Measurements from ENCODE around the gene FAM168A. TPM values are rescaled to one million over a fixed set of nuclear protein-coding genes. Genes with fewer than 3 reads are reported as not detected.

FAM168A gene
- total RNA-seq, 1 experiment from 2014 or later, result 62.8 TPM

GRCh38 chr11:73391665-73392064 lies 206.2 kb downstream of the FAM168A start:
- ChIA-PET CTCF (no interaction called here), POLR2A (no interaction called here)
- ATAC-seq, result no peak
- DNase-seq (ENCODE audit: low read depth, low spot score), result no peak
- H3K36me3 ChIP-seq (ENCODE audit: control insufficient read depth, insufficient read depth, low read length), result no peaks in the 10 kb centered on the region
- no peak overlapping the region for H3K4me3 ChIP-seq (ENCODE audit: low read depth in 2 of 2, low read length in 2 of 2)
- TF ChIP-seq POLR2AphosphoS5 (IDR thresholded peaks at IDR 0.05; ENCODE audit: low read depth, low read length) (no peak), SIN3A (IDR thresholded peaks at IDR 0.05; ENCODE audit: borderline replicate concordance, insufficient read depth, low read depth, low read length) (no peak), REST (IDR thresholded peaks at IDR 0.05; ENCODE audit: insufficient read depth in 1 of 2, low read depth in 2 of 2, low read length in 1 of 2) (no peak), TCF7L2 (IDR thresholded peaks at IDR 0.05; ENCODE audit: low read depth, low read length) (no peak), CTCF (IDR thresholded peaks at IDR 0.05) (no peak)
- no TSS peak for BruUV-seq (replicated peaks)
- in situ Hi-C loops (cut with HindIII; ENCODE audit: low pct_unique_long_range_greater_than_20kb, low sequenced_read_pairs) (no loop called here), intact Hi-C loops (cut with micrococcal nuclease; ENCODE audit: unreplicated experiment) (loop anchor here (10.0 kb wide), 1 partner anchor 87 kb away; the partner anchor contains the start of gene ARHGEF17)
- peaks cover 7% of the 10 kb centered on the region; the same call in 1 of the 2 replicates for H3K4me1 ChIP-seq (ENCODE audit: control insufficient read depth, insufficient read depth, low read length)
- no peaks in the 10 kb centered on the region for H3K9me3 ChIP-seq (ENCODE audit: control insufficient read depth, insufficient read depth, low read depth, low read length)
- no peak overlapping the region for H3K27ac ChIP-seq (ENCODE audit: low read length)
- no peaks in the 10 kb centered on the region for H3K27me3 ChIP-seq (ENCODE audit: control insufficient read depth, insufficient read depth, low read length)

GRCh38 chr11:73390601-73391565 lies 207.0 kb downstream of the FAM168A start:
- TF ChIP-seq TCF7L2 (IDR thresholded peaks at IDR 0.05; ENCODE audit: low read depth, low read length), result no peak
- TF ChIP-seq POLR2AphosphoS5 (IDR thresholded peaks at IDR 0.05; ENCODE audit: low read depth, low read length), result no peak
- no peak for TF ChIP-seq SIN3A (IDR thresholded peaks at IDR 0.05; ENCODE audit: borderline replicate concordance, insufficient read depth, low read depth, low read length)
- no peak for TF ChIP-seq REST (IDR thresholded peaks at IDR 0.05; ENCODE audit: insufficient read depth in 1 of 2, low read depth in 2 of 2, low read length in 1 of 2)
- TF ChIP-seq CTCF (IDR thresholded peaks at IDR 0.05), result no peak
- intact Hi-C loops (cut with micrococcal nuclease; ENCODE audit: unreplicated experiment), result loop anchor here (10.0 kb wide), 1 partner anchor 86 kb away; the partner anchor contains the start of gene ARHGEF17
- POLR2A ChIA-PET, result no interaction called here

More at GRCh38 chr11:73390601-73391565, 207.0 kb downstream of the FAM168A start:
- no peak overlapping the region for H3K4me3 ChIP-seq (ENCODE audit: low read depth in 2 of 2, low read length in 2 of 2)
- CTCF ChIA-PET, result no interaction called here
- no peaks in the 10 kb centered on the region for H3K27me3 ChIP-seq (ENCODE audit: control insufficient read depth, insufficient read depth, low read length)
- no peaks in the 10 kb centered on the region for H3K9me3 ChIP-seq (ENCODE audit: control insufficient read depth, insufficient read depth, low read depth, low read length)
- ATAC-seq (no peak), DNase-seq (ENCODE audit: low read depth, low spot score) (no peak)
- in situ Hi-C loops (cut with HindIII; ENCODE audit: low pct_unique_long_range_greater_than_20kb, low sequenced_read_pairs), result no loop called here
- H3K27ac ChIP-seq (ENCODE audit: low read length), result no peak overlapping the region
- BruUV-seq (replicated peaks), result no TSS peak
- H3K4me1 ChIP-seq (ENCODE audit: control insufficient read depth, insufficient read depth, low read length), result peaks cover 8% of the 10 kb centered on the region
- no peaks in the 10 kb centered on the region for H3K36me3 ChIP-seq (ENCODE audit: control insufficient read depth, insufficient read depth, low read length)
